GM23338 (cell line): ENCODE measurements around the gene TRAF4. TPM values are rescaled to one million over a fixed set of nuclear protein-coding genes. Genes with fewer than 3 reads are reported as not detected.

Experiments used
- ATAC-seq: fragments of 200-7000 bp; cut with Tn5 transposase; 3 replicates; pipeline ENCODE4 v1.9.1; 2020
- DNase-seq: peaks from one replicate; pipeline ENCODE4 v3.0.0-alpha.2; 2015; ENCODE audit warnings: low spot score
- H2AFZ ChIP-seq: fragments of 200-600 bp; sonication (generic); 2 replicates; pipeline ENCODE4 v1.8.0; 2016; ENCODE audit warnings: antibody characterized with exemption, mild to moderate bottlenecking, moderate library complexity
- H3F3A ChIP-seq: fragments of 200-600 bp; sonication (generic); replicated peaks from 2 replicates; pipeline ENCODE4 v1.8.0; 2017; ENCODE audit warnings: antibody characterized with exemption, mixed run types, low read depth
- H3K27ac ChIP-seq: fragments of 200-600 bp; sonication (generic); 2 replicates; pipeline ENCODE4 v1.6.1; 2016; ENCODE audit warnings: low read depth
- H3K27me3 ChIP-seq: fragments of 200-600 bp; sonication (generic); 2 replicates; pipeline ENCODE4 v1.8.0; 2016; ENCODE audit warnings: mild to moderate bottlenecking, mixed run types, moderate library complexity; ENCODE audit not compliant: insufficient read depth
- H3K36me3 ChIP-seq: fragments of 200-600 bp; sonication (generic); 2 replicates; pipeline ENCODE4 v1.8.0; 2016; ENCODE audit warnings: mild to moderate bottlenecking; ENCODE audit not compliant: insufficient read depth
- H3K4me1 ChIP-seq: fragments of 200-600 bp; sonication (generic); 2 replicates; pipeline ENCODE4 v1.8.0; 2016; ENCODE audit warnings: mild to moderate bottlenecking, moderate library complexity; ENCODE audit not compliant: insufficient read depth
- H3K4me2 ChIP-seq: fragments of 200-600 bp; sonication (generic); 2 replicates; pipeline ENCODE4 v1.7.1; 2017; ENCODE audit warnings: mixed run types
- H3K4me3 ChIP-seq: fragments of 200-600 bp; sonication (generic); 2 replicates; pipeline ENCODE4 v1.6.1; 2016; ENCODE audit warnings: mixed run types
- H3K79me2 ChIP-seq: fragments of 200-600 bp; sonication (generic); replicated peaks from 2 replicates; pipeline ENCODE4 v1.8.0; 2017; ENCODE audit warnings: mild to moderate bottlenecking; ENCODE audit not compliant: insufficient read depth
- H3K9me2 ChIP-seq: fragments of 200-600 bp; sonication (generic); 2 replicates; pipeline ENCODE4 v1.8.0; 2017; ENCODE audit not compliant: insufficient read depth
- H4K20me1 ChIP-seq: fragments of 200-600 bp; sonication (generic); replicated peaks from 2 replicates; pipeline ENCODE4 v1.8.0; 2017; ENCODE audit warnings: mild to moderate bottlenecking; ENCODE audit not compliant: insufficient read depth
- H3K27ac Mint-ChIP-seq: 2 replicates; pipeline ENCODE4 v1.8.0; 2020; ENCODE audit warnings: inconsistent platforms, mild to moderate bottlenecking, moderate library complexity, mixed read lengths
- H3K27me3 Mint-ChIP-seq: 3 replicates; pipeline ENCODE4 v1.8.0; 2022; ENCODE audit warnings: low read depth, mild to moderate bottlenecking, moderate library complexity, mixed read lengths, inconsistent platforms; ENCODE audit not compliant: insufficient read depth, poor library complexity
- H3K36me3 Mint-ChIP-seq: 3 replicates; pipeline ENCODE4 v1.8.0; 2021; ENCODE audit warnings: low read depth, mild to moderate bottlenecking, inconsistent platforms, moderate library complexity, mixed read lengths
- H3K4me1 Mint-ChIP-seq: 3 replicates; pipeline ENCODE4 v1.8.0; 2020; ENCODE audit warnings: mild to moderate bottlenecking, inconsistent platforms, mixed read lengths
- H3K4me3 Mint-ChIP-seq: 3 replicates; pipeline ENCODE4 v1.8.0; 2021; ENCODE audit warnings: moderate library complexity, mild to moderate bottlenecking, inconsistent platforms, mixed read lengths
- H3K9me3 Mint-ChIP-seq: 3 replicates; pipeline ENCODE4 v1.8.0; 2020; ENCODE audit warnings: moderate library complexity, mild to moderate bottlenecking, inconsistent platforms, mixed read lengths
- CREB1 ChIP-seq: fragments of 250-450 bp; sonication (Bioruptor Pico); IDR thresholded peaks from 2 replicates; pipeline ENCODE4 v1.5.0; 2020; ENCODE audit warnings: low read depth, mild to moderate bottlenecking, moderate library complexity
- CTCF ChIP-seq, 2 experiments: fragments of 200-600 bp in 1 of 2; sonication (generic) in 1 of 2; conservative IDR thresholded peaks; 2 replicates each; pipeline versions ENCODE4 v1.5.1 to v1.6.1; 2016 to 2017; ENCODE audit warnings: antibody characterized with exemption in 2 of 2, low read depth in 2 of 2, mild to moderate bottlenecking in 2 of 2, moderate library complexity in 1 of 2
- EZH2 ChIP-seq: fragments of 200-600 bp; sonication (generic); IDR thresholded peaks from one replicate; pipeline ENCODE4 v1.8.0; 2017; ENCODE audit warnings: antibody characterized with exemption, mild to moderate bottlenecking, low read depth; ENCODE audit not compliant: unreplicated experiment
- EZH2phosphoT487 ChIP-seq: fragments of 200-600 bp; sonication (generic); IDR thresholded peaks from one replicate; pipeline ENCODE4 v1.8.1; 2018; ENCODE audit warnings: antibody characterized with exemption; ENCODE audit not compliant: unreplicated experiment
- JUNB ChIP-seq: IDR thresholded peaks from one replicate; pipeline ENCODE4 v1.6.1; 2016; ENCODE audit warnings: antibody characterized with exemption; ENCODE audit not compliant: unreplicated experiment
- NANOG ChIP-seq: IDR thresholded peaks from 2 replicates; pipeline ENCODE4 v1.6.1; 2016; ENCODE audit warnings: antibody characterized with exemption, borderline replicate concordance
- POLR2AphosphoS5 ChIP-seq: IDR thresholded peaks from 2 replicates; pipeline ENCODE4 v1.6.1; 2016; ENCODE audit warnings: antibody characterized with exemption, low read depth
- STAT1 ChIP-seq: IDR thresholded peaks from one replicate; pipeline ENCODE4 v1.6.1; 2016; ENCODE audit warnings: antibody characterized with exemption; ENCODE audit not compliant: unreplicated experiment
- ZNF114 ChIP-seq: fragments of 250-450 bp; sonication (Bioruptor Pico); IDR thresholded peaks from 2 replicates; pipeline ENCODE4 v1.5.0; 2020; ENCODE audit warnings: mild to moderate bottlenecking, moderate library complexity
- ZNF331 ChIP-seq: fragments of 250-450 bp; sonication (Bioruptor Pico); IDR thresholded peaks from 2 replicates; pipeline ENCODE4 v1.5.0; 2020; ENCODE audit warnings: low read depth, mild to moderate bottlenecking, moderate library complexity
- polyA plus RNA-seq: library from polyadenylated mRNA; unstranded; fragments of >200 nt; fragmentation: Nextera tagmentation; extraction: Ambion mirVana; gene quantifications from 2 replicates; pipeline ENCODE4 v1.2.1, GENCODE V29; 2016
- total RNA-seq: library from RNA; depleted of rRNA; stranded (reverse); fragments of >200 nt; shearing (Covaris generic); gene quantifications from 2 replicates; pipeline ENCODE4 v1.2.3, GENCODE V29; 2014
- TF ChIP-seq, protein P1 (sequence below): IDR thresholded peaks from one replicate; pipeline ENCODE4 v1.6.1; 2018; ENCODE audit warnings: antibody characterized with exemption; ENCODE audit not compliant: unreplicated experiment
- TF ChIP-seq, protein P2 (sequence below): IDR thresholded peaks from 2 replicates; pipeline ENCODE4 v1.6.1; 2016; ENCODE audit warnings: antibody characterized with exemption
- TF ChIP-seq, protein P3 (sequence below): fragments of 250-450 bp; sonication (Bioruptor Pico); IDR thresholded peaks from 2 replicates; pipeline ENCODE4 v1.5.0; 2020; ENCODE audit warnings: mild to moderate bottlenecking, moderate library complexity

Gene TRAF4
- total and polyA plus RNA-seq, 2 experiments from 2014 or later: 63.5 to 152 TPM

- Histone ChIP-seq H3K9me2 (no peaks in the 10 kb centered on the region), H2AFZ (no peak overlapping the region), H3K27me3 (no peaks in the 10 kb centered on the region), H3F3A (peaks cover 56% of the 10 kb centered on the region), H4K20me1 (peaks cover 31% of the 10 kb centered on the region), H3K4me3 (peak overlapping the region; percentile 98), H3K79me2 (peaks cover 57% of the 10 kb centered on the region), H3K36me3 (peaks cover 43% of the 10 kb centered on the region), H3K4me1 (peaks cover 39% of the 10 kb centered on the region), H3K27ac (peak overlapping the region; percentile 98), H3K4me2 (peak overlapping the region; percentile 84)
- Mint-ChIP-seq H3K4me3 (peak overlapping the region; percentile 100), H3K27me3 (peaks cover 28% of the 10 kb centered on the region), H3K9me3 (peaks cover 5% of the 10 kb centered on the region), H3K36me3 (peaks cover 68% of the 10 kb centered on the region), H3K27ac (peak overlapping the region; percentile 100), H3K4me1 (peaks cover 58% of the 10 kb centered on the region)
- ATAC-seq (no peak), DNase-seq (no peak)
- no peak for TF ChIP-seq CREB1 (CRISPR knock-in tag)
- TF ChIP-seq POLR2AphosphoS5: no peak
- no peak for TF ChIP-seq ZNF114
- TF ChIP-seq CTCF (conservative IDR thresholded peaks at IDR 0.05; ENCODE audit: low read depth in 2 of 2): no peak
- TF ChIP-seq, protein P1, sequence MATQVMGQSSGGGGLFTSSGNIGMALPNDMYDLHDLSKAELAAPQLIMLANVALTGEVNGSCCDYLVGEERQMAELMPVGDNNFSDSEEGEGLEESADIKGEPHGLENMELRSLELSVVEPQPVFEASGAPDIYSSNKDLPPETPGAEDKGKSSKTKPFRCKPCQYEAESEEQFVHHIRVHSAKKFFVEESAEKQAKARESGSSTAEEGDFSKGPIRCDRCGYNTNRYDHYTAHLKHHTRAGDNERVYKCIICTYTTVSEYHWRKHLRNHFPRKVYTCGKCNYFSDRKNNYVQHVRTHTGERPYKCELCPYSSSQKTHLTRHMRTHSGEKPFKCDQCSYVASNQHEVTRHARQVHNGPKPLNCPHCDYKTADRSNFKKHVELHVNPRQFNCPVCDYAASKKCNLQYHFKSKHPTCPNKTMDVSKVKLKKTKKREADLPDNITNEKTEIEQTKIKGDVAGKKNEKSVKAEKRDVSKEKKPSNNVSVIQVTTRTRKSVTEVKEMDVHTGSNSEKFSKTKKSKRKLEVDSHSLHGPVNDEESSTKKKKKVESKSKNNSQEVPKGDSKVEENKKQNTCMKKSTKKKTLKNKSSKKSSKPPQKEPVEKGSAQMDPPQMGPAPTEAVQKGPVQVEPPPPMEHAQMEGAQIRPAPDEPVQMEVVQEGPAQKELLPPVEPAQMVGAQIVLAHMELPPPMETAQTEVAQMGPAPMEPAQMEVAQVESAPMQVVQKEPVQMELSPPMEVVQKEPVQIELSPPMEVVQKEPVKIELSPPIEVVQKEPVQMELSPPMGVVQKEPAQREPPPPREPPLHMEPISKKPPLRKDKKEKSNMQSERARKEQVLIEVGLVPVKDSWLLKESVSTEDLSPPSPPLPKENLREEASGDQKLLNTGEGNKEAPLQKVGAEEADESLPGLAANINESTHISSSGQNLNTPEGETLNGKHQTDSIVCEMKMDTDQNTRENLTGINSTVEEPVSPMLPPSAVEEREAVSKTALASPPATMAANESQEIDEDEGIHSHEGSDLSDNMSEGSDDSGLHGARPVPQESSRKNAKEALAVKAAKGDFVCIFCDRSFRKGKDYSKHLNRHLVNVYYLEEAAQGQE: no peak
- no peak for TF ChIP-seq ZNF331 (CRISPR knock-in tag)
- no peak for TF ChIP-seq NANOG
- TF ChIP-seq, protein P2, sequence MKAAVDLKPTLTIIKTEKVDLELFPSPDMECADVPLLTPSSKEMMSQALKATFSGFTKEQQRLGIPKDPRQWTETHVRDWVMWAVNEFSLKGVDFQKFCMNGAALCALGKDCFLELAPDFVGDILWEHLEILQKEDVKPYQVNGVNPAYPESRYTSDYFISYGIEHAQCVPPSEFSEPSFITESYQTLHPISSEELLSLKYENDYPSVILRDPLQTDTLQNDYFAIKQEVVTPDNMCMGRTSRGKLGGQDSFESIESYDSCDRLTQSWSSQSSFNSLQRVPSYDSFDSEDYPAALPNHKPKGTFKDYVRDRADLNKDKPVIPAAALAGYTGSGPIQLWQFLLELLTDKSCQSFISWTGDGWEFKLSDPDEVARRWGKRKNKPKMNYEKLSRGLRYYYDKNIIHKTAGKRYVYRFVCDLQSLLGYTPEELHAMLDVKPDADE: no peak
- TF ChIP-seq EZH2: no peak
- TF ChIP-seq, protein P3, sequence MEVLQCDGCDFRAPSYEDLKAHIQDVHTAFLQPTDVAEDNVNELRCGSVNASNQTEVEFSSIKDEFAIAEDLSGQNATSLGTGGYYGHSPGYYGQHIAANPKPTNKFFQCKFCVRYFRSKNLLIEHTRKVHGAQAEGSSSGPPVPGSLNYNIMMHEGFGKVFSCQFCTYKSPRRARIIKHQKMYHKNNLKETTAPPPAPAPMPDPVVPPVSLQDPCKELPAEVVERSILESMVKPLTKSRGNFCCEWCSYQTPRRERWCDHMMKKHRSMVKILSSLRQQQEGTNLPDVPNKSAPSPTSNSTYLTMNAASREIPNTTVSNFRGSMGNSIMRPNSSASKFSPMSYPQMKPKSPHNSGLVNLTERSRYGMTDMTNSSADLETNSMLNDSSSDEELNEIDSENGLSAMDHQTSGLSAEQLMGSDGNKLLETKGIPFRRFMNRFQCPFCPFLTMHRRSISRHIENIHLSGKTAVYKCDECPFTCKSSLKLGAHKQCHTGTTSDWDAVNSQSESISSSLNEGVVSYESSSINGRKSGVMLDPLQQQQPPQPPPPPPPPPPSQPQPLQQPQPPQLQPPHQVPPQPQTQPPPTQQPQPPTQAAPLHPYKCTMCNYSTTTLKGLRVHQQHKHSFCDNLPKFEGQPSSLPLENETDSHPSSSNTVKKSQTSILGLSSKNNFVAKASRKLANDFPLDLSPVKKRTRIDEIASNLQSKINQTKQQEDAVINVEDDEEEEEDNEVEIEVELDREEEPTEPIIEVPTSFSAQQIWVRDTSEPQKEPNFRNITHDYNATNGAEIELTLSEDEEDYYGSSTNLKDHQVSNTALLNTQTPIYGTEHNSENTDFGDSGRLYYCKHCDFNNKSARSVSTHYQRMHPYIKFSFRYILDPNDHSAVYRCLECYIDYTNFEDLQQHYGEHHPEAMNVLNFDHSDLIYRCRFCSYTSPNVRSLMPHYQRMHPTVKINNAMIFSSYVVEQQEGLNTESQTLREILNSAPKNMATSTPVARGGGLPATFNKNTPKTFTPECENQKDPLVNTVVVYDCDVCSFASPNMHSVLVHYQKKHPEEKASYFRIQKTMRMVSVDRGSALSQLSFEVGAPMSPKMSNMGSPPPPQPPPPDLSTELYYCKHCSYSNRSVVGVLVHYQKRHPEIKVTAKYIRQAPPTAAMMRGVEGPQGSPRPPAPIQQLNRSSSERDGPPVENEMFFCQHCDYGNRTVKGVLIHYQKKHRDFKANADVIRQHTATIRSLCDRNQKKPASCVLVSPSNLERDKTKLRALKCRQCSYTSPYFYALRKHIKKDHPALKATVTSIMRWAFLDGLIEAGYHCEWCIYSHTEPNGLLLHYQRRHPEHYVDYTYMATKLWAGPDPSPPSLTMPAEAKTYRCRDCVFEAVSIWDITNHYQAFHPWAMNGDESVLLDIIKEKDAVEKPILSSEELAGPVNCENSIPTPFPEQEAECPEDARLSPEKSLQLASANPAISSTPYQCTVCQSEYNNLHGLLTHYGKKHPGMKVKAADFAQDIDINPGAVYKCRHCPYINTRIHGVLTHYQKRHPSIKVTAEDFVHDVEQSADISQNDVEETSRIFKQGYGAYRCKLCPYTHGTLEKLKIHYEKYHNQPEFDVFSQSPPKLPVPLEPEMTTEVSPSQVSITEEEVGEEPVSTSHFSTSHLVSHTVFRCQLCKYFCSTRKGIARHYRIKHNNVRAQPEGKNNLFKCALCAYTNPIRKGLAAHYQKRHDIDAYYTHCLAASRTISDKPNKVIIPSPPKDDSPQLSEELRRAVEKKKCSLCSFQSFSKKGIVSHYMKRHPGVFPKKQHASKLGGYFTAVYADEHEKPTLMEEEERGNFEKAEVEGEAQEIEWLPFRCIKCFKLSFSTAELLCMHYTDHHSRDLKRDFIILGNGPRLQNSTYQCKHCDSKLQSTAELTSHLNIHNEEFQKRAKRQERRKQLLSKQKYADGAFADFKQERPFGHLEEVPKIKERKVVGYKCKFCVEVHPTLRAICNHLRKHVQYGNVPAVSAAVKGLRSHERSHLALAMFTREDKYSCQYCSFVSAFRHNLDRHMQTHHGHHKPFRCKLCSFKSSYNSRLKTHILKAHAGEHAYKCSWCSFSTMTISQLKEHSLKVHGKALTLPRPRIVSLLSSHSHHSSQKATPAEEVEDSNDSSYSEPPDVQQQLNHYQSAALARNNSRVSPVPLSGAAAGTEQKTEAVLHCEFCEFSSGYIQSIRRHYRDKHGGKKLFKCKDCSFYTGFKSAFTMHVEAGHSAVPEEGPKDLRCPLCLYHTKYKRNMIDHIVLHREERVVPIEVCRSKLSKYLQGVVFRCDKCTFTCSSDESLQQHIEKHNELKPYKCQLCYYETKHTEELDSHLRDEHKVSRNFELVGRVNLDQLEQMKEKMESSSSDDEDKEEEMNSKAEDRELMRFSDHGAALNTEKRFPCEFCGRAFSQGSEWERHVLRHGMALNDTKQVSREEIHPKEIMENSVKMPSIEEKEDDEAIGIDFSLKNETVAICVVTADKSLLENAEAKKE (CRISPR knock-in tag): no peak
- TF ChIP-seq EZH2phosphoT487: no peak
- TF ChIP-seq JUNB: no peak
- no peak for TF ChIP-seq STAT1
These were observed 24.8 kb upstream of the TRAF4 start for GRCh38 chr17:28719021-28719433.
